LHCN-M2 (cell line): ENCODE measurements around the gene ZSCAN9. TPM values are rescaled to one million over a fixed set of nuclear protein-coding genes. Genes with fewer than 3 reads are reported as not detected.
A peak's percentile ranks its signal among the peaks of the same experiment; 100 is the strongest.

Experiments
- DNase-seq: peaks from one replicate; pipeline ENCODE4 v3.0.0-alpha.2; 2012; ENCODE audit warnings: low read depth
- total RNA-seq: library from RNA; depleted of rRNA; stranded (reverse); fragments of >200 nt; gene quantifications from 2 replicates; pipeline ENCODE4 v1.2.3, GENCODE V29; 2014

The ZSCAN9 gene
- total RNA-seq, 1 experiment from 2014 or later = 15.5 TPM

DNA sequence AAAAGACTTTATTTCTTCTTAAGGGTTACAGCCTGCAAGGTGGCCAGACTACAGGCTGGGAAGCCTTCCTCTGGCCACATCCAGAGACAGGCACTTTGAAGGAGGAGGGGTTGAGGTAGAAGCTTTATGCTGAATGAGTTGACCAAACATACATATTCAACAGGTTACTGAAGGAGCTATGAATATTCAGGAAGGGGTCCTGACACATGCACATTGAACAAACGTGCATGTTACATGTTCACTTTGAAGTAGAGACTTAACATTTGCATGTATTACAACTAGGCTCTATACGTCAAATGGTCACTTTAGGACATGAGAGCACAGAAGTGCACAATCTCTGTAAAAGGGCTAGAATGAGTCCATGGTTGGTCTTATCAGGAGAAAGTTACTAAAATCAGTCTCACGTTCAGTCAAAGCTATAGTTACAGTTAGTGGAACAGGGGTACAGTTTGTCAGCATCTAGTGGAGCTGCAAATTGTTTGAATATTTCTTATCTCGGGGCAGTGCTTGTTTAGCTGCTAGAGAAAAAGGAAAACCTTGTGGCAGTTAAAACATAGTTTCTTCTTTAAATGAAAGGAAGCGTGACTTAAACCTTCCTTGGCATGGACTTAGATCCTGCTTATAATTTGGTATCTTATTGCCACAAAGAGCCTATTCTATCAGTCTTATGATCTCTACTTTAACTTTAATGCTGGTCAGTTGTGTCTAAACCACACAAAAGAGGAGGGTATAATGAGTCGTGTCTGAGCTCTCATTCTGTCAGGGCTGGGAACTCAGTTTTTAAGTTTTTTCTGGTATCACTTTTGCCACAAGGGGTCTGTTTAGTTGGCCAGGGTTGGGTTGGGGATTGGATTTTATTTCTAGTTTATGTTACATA lies 4.6 kb upstream of the ZSCAN9 start:
- DNase-seq = no peak

DNA sequence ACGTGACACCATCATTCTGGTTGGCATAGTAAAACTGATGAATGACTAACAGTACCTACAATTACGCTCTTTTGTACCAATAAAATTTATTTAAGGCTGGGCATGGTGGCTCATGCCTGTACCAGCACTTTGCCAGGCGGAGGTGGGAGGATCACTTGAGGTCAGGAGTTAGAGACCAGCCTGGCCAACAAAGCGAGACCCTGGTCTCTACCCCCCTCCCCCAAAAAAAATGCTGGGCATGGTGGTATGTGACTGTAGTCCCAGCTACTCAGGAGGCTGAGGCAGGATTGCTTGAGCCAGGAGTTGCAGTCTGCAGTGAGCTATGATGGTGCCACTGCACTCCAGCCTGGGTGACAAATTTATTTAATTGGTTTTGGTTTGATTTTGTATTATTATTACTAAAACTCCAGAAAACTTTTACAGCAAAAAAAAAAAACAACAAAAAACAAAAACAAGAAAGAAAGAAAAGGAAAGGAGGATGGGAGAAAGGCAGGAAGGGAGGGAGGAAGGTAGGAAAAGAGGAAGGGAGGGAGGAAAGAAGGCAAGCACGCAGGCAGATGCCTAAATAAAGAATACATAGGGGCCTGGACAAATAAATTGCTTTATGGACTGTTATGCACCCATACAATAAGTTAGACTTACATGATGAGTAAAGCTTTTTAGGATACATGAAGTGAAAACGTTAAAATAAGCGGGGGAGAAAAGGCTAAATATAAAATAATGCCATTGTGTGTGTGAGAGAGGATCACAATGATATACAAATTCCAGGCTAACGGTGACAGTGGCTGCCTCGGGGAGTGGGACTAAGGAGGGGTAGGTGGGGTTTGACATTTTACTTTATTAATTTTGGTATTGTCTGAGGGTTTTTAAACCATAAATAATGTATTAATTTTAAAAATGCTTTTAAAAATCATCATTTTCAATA lies 682 bp upstream of the ZSCAN9 start:
- no peak for DNase-seq

DNA sequence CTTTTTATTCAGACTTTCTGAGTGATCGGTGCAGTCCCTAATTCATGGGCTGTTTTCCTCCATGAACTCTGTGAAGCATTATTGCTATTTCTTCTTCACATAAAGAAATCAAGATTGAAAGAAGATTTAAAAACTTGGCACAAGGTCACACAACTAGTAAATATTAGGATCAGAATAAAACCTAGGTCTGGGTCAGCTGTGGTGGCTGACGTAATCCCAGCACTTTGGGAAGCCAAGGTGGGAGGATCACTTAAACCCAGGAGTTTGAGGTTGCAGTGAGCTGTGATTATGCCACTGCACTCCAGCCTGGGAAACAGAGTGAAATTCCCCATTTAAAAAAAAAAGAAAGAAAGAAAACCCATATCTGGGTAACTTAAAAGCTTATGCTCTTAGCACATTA lies 1.4 kb downstream of the ZSCAN9 start:
- no peak for DNase-seq

DNA sequence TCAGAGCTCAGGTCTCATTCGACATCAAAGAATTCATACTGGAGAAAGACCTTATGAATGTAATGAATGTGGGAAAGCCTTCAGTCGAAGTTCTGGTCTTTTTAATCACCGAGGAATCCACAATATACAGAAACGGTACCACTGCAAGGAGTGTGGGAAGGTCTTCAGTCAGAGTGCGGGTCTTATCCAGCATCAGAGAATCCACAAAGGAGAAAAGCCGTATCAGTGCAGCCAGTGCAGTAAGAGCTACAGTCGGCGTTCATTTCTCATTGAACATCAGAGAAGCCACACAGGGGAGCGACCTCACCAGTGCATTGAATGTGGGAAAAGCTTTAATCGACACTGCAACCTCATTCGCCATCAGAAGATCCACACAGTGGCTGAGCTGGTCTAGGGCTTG lies 7.7 kb downstream of the ZSCAN9 start:
- DNase-seq = no peak

DNA sequence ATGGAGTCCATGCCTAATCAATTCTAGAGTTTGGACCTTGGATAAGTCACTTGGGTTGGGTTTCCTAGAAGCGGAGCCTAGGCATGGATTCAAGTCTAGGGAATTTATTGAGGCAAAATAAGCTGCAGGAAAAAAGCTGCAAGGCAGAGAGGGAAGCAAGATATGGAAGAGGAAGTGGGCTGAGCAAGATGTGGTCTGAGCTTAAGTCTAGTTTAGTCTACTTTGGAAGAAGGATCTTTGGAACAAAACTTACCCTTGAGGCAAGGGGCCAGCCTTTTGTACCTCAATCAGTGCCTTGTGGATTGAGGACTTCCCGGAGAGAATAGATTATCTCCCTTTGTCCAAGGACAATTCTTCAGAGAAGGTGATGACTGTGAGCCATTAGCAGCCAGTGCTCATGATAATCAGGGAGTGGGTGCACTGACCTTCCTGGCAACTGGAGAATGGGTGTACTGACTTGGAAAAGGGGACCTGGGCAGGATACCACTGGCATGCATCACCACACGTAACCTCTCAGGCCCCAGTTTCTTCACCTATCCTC lies 10.9 kb downstream of the ZSCAN9 start:
- DNase-seq = no peak

DNA sequence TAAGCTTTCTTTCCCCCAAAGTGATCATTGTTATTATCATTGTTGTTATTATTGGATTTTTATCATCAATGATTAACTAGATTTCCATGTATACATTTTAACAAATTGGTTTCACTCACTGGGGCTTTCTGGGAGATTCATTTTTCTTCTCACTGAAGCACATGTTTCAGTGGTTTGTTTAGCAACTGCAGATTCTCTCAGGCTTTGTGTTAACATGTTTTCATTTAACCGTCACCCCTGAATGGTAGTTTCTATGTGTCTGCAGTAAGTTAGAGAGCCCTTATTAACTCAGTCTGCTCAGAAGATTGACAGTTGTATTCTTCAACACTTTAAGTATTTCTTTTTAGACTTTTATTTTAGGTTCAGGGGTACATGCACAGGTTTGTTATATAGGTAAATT lies 14.6 kb downstream of the ZSCAN9 start:
- DNase-seq = no peak

DNA sequence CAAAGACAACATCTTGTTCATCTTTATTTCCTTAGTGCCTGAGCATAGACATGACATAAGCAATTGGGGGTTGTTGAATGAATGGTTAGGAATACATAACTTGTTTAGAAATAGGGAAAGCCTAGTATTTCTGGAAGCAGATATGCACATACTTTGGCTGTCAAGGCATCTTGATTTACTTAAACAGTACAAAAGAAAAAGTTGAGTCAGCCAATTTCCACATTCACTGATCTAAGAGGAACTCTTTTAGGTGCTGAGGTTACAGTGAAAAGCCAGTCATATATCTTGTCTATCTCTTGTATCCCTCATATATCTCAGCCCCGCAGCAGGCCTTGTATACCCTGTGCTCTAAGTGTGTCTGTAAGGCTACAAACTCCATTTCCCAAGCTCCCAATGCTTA lies 15.4 kb downstream of the ZSCAN9 start:
- DNase-seq = no peak

DNA sequence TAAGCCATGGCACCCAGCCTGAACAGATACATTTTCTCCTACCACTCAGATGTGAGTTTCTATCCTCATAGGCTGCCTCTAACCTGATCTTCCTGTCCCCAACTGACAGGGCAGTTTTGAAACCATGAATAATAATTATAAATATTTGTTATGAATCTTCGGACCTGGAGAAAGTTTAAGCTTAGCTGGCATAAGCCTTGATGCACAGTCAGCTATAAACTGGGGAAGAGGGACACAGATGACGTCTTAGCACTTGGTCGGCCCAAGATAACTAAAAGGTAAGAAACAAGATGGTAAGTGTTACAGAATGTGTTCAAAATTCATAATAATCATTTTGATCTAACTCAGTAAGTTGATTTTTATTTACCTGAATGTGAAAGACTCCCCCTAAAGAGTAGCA lies 18.9 kb downstream of the ZSCAN9 start:
- no peak for DNase-seq

DNA sequence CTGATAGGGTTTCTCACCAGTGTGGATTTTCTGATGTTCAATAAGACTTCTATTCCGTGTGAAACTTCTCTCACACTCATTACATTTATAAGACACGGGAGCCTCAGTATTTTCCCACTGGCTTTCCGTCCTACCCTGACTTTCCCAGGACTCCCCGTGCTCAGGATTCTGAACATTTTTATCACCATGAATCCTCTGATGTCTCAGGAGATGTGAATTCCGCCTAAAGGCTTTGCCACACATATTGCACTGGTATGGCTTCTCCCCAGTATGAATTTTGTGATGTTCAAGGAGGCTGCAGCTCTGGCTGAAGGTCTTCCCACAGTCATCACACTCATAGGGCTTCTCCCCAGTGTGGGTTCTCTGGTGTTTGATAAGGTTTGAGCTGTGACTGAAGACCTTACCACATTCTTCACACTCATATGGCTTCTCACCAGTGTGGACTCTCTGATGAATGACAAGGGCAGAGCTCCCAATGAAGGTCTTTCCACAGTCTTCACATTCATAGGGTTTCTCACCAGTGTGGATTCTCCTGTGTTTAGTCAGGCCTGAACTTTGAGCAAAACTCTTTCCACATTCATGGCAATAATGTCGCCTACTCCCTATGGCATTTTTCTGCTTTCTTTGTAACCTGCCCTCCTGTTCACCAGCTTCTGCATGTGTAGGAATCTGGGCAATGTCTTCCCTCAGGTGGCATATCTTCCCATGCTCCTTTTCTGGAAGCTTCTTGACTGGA lies 20.3 kb downstream of the ZSCAN9 start:
- no peak for DNase-seq

DNA sequence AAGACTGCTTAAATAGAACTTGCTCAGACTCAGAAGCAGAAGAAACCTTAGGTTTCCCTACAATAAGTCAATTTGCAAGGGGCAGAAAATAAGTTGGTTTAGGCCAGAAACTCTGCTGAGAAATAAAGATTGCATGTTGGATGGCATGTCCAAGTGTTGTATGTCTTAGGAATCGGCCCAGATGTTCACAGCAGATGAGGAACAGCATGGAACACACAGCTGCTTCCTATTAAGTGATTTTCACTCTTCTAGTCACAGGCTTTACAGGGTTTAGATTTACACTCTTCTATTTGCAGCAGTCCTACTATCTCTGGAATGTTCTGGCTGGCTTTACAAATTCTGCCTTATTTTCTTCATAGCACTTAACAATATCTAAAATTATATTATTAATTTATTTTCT lies 23.8 kb downstream of the ZSCAN9 start:
- DNase-seq = no peak

DNA sequence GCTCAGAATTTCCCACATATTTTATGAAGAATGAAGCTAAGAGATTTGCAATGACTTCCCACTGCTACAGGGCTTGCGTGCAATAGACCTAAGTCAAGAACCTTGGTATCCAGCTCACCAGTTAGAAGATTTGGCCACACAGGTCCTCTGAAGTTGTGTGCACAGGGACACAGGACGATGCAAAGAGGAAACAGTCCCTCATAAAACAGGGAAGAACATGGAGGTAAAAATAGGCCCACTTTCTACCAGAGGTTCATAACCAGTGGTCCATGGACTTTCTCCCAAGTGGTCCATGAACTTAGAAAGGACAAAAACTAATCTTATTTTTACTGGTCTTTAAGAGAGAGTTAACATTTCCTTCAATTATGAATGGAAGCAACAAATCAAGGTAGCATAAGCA lies 25.7 kb downstream of the ZSCAN9 start:
- no peak for DNase-seq

DNA sequence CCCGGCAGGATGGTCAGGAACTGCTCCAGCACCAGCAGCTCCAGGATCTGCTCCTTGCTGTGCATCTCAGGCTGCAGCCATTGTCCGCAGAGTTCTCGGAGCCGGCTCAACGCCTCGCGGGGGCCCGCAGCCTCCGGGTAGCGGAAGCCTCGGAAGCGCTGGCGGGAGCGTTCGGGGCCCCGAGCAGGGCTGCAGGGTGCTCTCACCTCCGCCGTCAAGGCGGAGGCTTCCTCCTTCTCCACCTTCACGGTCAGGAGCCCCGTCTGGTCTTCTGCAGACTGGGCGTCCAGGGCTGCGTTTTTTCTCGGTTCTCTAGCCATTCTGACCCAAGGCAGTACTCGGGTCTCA lies 26.6 kb downstream of the ZSCAN9 start:
- no peak for DNase-seq

DNA sequence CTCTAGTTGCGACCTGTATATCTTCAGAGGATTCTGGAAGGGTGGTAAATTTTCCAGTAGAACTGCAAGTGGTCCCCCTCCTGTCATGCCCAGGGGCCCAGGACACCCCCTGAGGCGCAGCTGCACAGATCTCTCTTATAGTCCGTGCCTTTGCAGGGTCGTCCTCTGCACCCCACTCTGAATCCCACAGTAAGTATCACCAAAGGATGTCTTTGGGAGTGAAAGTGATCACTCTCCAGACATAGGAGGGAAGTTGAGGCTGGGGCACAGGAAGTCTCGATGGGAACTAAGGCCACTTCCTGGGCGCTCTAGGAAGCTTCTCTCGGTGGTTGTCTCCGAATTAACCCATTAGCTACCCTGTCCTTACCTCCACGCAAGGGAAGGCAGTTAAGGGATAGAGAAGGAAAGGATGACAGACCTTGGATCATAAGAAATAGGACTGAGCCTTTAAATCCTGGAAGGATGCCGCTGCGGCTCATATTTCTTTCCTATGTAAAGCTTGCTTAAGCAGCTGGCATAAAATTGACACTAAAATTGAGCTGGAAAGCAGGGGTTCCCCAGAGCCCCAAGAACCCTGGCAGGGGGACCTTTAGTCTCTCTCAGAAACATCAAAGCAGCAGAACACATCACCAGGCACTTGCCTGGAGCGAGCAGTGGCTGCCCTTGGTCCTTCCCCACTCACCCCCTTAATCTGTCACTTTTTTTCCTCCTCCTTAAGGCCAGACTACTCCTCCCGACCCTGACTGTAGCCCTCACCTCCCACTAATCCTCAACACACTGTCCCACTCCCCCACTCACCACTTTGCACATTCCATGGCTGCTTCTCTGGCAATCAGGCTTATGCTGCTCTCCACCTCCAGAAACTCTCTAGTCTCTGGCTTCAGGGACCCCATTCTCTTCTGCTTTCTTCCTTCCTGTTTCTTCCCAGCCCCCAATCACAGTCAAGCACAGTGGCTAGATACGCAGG lies 27.2 kb downstream of the ZSCAN9 start, which contains the start of gene ZKSCAN4:
ZKSCAN4 (minus strand) TSS at position 261 of the 967 bp plus-strand sequence. CDS start 289 bp downstream, outside the sequence.
- peak; percentile 93 for DNase-seq

DNA sequence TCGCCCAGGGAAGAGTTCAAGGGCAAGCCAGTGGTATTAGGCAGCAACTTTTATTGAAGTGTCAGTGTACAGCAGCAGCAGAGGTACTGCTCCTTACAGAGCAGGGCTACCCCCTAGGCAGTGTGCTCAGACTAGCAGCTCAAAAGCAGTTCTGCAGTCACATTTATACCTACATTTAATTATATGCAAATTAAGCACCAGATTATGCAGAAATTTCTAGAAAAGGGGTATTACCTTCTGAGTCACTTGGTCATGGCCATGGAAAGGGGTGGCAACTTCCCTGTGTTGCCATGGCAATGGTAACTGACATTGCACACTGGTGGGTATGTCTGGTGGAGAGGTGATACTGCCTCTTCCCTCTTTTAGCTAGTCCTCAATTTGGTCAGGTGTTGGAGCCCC lies 29.0 kb downstream of the ZSCAN9 start:
- DNase-seq = no peak

DNA sequence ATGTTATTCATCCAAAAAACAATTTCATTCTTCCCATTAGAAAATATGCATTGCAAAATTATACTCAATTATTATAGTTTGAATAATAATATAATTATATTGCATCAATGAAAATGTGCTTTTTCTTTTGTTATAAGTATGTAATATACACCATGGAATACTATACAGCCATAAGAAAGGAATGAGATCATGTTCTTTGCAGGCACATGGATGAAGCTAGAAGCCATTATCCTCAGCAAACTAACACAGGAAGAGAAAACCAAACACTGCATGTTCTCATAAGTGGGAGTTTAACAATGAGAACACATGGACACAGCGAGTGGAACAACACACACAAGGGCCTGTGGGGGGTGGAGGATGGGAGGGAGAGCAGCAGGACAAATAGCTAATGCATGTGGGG lies 32.0 kb downstream of the ZSCAN9 start:
- no peak for DNase-seq

DNA sequence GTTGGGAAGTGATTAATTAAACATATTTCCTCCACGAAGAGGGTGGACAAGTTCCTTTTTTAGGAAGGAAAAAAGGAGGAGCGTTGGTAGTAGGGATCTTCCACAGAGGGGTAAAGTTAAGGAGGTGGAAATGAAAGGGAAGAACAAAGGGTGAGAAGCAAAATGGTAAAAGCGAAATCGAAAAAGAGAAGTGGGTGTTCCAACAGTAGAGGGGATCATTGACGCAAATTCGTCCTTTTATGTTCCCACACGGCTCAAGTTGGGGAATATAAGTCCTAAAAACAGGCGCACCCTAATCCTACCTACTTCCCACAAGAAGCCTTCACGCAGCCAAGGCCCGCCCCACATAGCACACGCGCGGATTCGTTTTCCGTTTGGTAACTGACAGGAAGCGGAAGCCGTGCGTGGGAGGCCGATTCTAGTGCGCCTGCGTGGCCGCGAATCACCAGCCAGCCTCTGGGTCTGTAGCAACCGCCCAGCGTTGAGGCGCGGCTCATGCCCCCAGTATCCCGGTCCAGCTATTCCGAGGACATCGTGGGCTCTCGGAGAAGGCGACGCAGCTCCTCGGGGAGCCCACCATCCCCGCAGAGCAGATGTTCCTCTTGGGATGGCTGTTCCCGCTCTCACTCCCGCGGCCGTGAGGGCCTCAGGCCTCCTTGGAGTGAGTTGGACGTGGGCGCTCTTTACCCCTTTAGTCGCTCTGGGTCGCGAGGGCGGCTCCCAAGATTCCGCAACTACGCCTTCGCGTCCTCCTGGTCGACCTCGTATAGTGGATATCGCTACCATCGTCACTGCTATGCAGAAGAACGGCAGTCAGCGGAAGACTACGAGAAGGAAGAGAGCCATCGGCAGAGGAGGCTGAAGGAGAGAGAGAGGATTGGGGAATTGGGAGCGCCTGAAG lies 34.1 kb downstream of the ZSCAN9 start, which contains the start of gene NKAPL:
NKAPL (plus strand) TSS at position 421 of the 901 bp plus-strand sequence; CDS start at position 496, 75 bp downstream.
- no peak for DNase-seq

DNA sequence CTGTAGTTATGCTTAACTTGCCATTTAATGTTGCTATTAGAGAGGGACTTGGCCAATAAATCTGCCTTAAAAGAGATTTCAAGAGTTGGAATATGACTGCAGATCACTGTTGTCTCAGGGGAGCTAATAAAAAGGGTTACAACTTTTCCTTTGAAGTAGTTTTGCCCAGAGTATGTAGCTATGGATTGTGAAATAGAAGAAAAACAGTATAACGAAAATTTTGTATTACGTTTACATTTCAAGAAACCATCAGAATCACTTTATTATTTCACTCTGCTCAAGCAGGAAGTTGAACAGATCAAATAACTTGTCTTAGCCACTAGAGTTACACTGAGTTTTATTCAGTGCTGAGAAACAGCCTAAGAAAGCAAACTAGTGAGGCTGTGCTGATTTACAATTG lies 38.8 kb downstream of the ZSCAN9 start:
- no peak for DNase-seq

DNA sequence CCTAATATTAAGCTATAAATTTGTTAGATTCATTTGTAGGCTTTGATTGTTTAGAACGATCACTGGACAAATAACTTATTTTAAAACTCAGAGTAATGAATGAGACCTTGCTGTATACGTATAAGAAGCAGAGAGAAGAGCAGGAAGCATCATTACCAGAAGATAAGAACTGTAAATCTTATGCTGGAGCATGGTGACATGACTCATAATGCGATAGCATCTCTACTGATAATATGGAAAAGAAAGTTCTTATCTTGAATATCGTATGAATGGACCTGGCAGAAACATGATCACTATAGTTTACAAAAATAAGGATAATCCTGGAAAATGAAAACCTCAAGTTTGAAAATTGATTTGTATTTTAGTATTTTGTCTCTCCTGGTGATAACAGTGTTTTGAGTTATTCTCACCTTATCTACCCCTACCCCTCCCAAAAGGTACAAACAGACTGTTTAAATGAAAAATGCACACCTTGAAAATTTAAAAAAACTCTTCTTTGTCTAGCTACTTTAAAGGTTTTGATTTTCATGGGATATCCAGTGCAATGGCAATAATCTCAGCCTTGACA lies 39.8 kb downstream of the ZSCAN9 start:
- DNase-seq = no peak

DNA sequence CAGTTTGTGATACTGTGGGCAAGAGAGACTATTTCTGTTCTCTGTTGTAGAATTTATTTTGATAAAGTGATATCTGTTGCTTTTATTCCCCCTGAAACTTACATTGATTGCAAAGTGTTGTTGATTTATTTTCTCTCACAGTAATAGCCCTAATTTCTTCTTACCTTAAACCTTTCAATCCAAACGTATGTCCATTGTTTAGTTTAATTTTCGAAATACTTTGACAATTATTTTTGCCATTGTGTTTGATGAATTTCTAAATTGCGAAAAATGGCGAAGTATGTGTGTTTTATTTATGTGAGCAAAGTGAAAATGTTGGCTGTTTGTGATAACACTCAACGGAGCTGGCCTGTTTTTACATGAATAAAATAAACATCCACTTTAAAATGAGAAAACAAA lies 41.5 kb downstream of the ZSCAN9 start:
- DNase-seq = no peak
